Measurements from ENCODE around the gene HOXD4. TPM values are rescaled to one million over a fixed set of nuclear protein-coding genes. Genes with fewer than 3 reads are reported as not detected.

HOXD4 gene
- total RNA-seq, 4 donors from 2014 or later = 3.8 to 17.1 (median 16.6) TPM

DNA sequence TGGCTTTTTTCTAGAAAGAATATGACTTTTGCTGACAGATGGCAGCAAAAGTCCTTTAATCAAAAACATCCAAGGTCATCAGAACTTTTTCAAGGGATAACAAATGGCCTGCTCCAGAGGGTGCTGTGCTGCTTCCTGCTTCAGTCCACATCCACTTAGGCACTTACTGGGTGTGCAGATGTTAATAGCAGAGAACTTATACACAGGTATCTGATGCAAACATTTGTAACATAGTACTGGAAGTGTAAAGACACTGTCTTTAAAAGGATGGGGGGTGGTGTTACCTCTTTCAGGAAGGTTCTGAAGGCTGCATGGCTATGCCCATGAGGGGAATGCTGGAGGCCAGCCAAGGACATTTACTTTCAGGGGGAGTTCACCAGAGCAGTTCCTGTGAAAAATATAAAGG, 16.3 kb upstream of the HOXD4 start:
- no peak for DNase-seq (ENCODE audit: low spot score in 2 of 2)
- Histone ChIP-seq H3K4me1 (peaks cover 0 to 49% (median 2%) of the 10 kb centered on the region in 4 donors), H3K27me3 (peaks cover 0 to 80% of the 10 kb centered on the region in 2 donors), H3K4me3 (peak overlapping the region in 1 of 4 donors; percentile 70), H3K27ac (peak overlapping the region in 2 of 4 donors; percentile 87 to 90), H3K36me3 (no peaks in the 10 kb centered on the region), H3K9me3 (no peaks in the 10 kb centered on the region)
- TF ChIP-seq, protein P1, sequence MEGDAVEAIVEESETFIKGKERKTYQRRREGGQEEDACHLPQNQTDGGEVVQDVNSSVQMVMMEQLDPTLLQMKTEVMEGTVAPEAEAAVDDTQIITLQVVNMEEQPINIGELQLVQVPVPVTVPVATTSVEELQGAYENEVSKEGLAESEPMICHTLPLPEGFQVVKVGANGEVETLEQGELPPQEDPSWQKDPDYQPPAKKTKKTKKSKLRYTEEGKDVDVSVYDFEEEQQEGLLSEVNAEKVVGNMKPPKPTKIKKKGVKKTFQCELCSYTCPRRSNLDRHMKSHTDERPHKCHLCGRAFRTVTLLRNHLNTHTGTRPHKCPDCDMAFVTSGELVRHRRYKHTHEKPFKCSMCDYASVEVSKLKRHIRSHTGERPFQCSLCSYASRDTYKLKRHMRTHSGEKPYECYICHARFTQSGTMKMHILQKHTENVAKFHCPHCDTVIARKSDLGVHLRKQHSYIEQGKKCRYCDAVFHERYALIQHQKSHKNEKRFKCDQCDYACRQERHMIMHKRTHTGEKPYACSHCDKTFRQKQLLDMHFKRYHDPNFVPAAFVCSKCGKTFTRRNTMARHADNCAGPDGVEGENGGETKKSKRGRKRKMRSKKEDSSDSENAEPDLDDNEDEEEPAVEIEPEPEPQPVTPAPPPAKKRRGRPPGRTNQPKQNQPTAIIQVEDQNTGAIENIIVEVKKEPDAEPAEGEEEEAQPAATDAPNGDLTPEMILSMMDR (IDR thresholded peaks at IDR 0.05) = peak in 1 of 5 experiments; percentile 9
- no peak for TF ChIP-seq EP300 (IDR thresholded peaks at IDR 0.05)

DNA sequence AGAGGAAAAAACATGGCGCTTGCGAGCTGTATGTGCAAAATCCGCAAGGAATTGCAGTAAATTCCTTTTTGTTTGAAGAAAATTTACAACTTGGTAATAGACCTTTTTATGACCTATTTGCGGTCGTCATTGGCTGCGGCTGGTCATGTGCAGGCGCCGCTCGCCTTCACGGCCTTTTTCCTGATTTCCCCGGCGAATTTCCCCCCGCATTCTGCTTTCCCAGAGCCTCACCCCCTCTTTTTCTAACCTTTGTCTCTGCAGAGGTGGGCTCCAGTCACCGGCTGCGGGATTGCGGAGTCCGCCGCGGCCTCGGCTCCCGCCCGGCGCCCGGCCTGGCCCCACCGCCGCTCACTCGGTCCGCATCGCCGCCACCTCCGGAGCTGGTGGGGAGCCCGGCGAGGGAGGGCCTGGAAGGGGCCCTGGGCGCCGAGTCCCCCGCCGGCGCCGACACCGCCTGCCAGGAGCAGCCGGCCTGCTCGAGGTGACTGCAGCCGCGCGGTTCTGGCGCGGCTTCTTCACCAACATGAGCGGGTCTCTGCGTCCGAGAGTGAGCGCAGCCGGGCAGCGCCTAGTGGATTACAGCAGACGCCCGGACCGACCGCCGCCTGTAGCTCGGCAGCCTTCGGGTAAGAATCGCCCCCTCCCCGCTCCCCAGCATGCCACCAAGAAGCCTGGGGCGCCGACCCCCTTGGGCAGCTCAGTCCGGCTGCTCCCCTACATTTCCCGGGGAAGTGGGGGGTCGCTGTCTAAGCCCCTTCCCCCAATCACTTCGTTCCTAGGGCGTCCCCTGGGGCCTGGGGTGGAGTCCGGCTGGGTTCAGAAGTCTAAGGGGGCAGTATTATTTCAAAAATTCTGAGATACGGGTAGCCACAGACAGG, 14.7 kb upstream of the HOXD4 start:
- H3K27me3 ChIP-seq = peaks cover 0 to 75% of the 10 kb centered on the region in 2 donors
- peak in 1 of 2 donors; percentile 4 for TF ChIP-seq POLR2A (IDR thresholded peaks at IDR 0.05)
- TF ChIP-seq EP300 (IDR thresholded peaks at IDR 0.05) = no peak
- no peaks in the 10 kb centered on the region for H3K36me3 ChIP-seq
- H3K9me3 ChIP-seq = no peaks in the 10 kb centered on the region
- 2% methylated on average over 59 to 70 of the region's 71 CpGs for WGBS, 2 donors
- peak overlapping the region; percentile 77 to 90 (median 88) for H3K27ac ChIP-seq
- peaks cover 0 to 47% (median 2%) of the 10 kb centered on the region in 4 donors for H3K4me1 ChIP-seq
- H3K4me3 ChIP-seq = peak overlapping the region; percentile 49 to 70 (median 62)
- DNase-seq (ENCODE audit: low spot score in 2 of 2) = no peak

DNA sequence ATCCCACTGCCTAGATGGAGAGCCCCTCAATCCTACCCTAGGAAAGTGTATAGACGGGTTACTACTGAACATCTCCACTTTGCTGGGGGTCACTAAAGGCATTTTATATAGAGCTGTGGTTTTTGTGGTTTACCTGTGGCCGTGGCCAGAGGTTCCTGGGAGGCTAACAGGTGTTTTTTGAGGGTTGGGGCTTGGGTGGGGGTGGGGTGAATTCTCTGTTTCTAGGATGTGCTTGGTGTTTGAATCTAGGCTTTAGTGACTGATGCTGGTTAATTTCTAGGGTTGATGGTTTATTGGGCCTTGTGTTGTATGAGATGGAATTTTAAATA, 14.1 kb upstream of the HOXD4 start:
- Histone ChIP-seq H3K27me3 (peaks cover 0 to 71% of the 10 kb centered on the region in 2 donors), H3K4me1 (peaks cover 0 to 47% (median 2%) of the 10 kb centered on the region in 4 donors), H3K36me3 (no peaks in the 10 kb centered on the region), H3K9me3 (no peaks in the 10 kb centered on the region), H3K4me3 (peak overlapping the region; percentile 49 to 70 (median 62)), H3K27ac (peak overlapping the region; percentile 77 to 90 (median 88))
- DNase-seq (ENCODE audit: low spot score in 2 of 2) = no peak
- TF ChIP-seq POLR2A (IDR thresholded peaks at IDR 0.05) (no peak), EP300 (IDR thresholded peaks at IDR 0.05) (no peak)
- TF ChIP-seq, protein P1 (IDR thresholded peaks at IDR 0.05) = no peak
- 36 to 44% methylated on average over 2 of the region's 2 CpGs for WGBS, 2 donors

DNA sequence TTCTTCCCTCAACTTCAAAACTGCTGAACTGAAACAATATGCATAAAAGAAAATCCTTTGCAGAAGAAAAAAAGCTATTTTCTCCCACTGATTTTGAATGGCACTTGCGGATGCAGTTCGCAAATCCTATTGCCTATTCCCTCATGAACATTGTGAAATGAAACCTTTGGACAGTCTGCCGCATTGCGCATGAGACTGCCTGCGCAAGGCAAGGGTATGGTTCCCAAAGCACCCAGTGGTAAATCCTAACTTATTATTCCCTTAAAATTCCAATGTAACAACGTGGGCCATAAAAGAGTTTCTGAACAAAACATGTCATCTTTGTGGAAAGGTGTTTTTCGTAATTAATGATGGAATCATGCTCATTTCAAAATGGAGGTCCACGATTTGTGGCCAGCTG, 13.4 kb upstream of the HOXD4 start:
- no peaks in the 10 kb centered on the region for H3K9me3 ChIP-seq
- no peaks in the 10 kb centered on the region for H3K36me3 ChIP-seq
- H3K4me1 ChIP-seq = peaks cover 0 to 47% (median 2%) of the 10 kb centered on the region in 4 donors
- H3K27ac ChIP-seq = peak overlapping the region in 3 of 4 donors; percentile 18 to 90 (median 70)
- peak overlapping the region in 1 of 4 donors; percentile 70 for H3K4me3 ChIP-seq
- WGBS, 2 donors = 81 to 82% methylated on average over 8 of the region's 8 CpGs
- H3K27me3 ChIP-seq = peaks cover 0 to 64% of the 10 kb centered on the region in 2 donors
- no peak for DNase-seq (ENCODE audit: low spot score in 2 of 2)
- no peak for TF ChIP-seq POLR2A (IDR thresholded peaks at IDR 0.05)
- TF ChIP-seq EP300 (IDR thresholded peaks at IDR 0.05) = no peak
- TF ChIP-seq, protein P1 (IDR thresholded peaks at IDR 0.05) = no peak

- TF ChIP-seq POLR2A (IDR thresholded peaks at IDR 0.05) (no peak), EP300 (IDR thresholded peaks at IDR 0.05) (no peak)
- TF ChIP-seq, protein P1 (IDR thresholded peaks at IDR 0.05) = no peak
- 55 to 62% methylated on average over 14 of the region's 14 CpGs for WGBS, 2 donors
- DNase-seq (ENCODE audit: low spot score in 2 of 2) = no peak
- Histone ChIP-seq H3K27ac (peak overlapping the region; percentile 18 to 90 (median 62)), H3K4me3 (peak overlapping the region in 1 of 4 donors; percentile 70), H3K9me3 (no peaks in the 10 kb centered on the region), H3K36me3 (no peaks in the 10 kb centered on the region), H3K4me1 (peaks cover 0 to 47% (median 2%) of the 10 kb centered on the region in 4 donors), H3K27me3 (peaks cover 0 to 58% of the 10 kb centered on the region in 2 donors)
These were observed 12.8 kb upstream of the HOXD4 start for GRCh38 chr2:176138526-176138922.
